Neural cell (in vitro differentiated cells): ENCODE measurements around the gene RELCH.

Source experiments
- CTCF ChIP-seq: fragments of 450-650 bp; IDR thresholded peaks from 2 replicates; pipeline ENCODE4 v1.5.1; 2014; ENCODE audit warnings: antibody characterized with exemption, mild to moderate bottlenecking, moderate library complexity; ENCODE audit not compliant: poor library complexity, severe bottlenecking
- EZH2 ChIP-seq: fragments of 200-600, 300-800 bp; shearing (Covaris generic), sonication (generic); IDR thresholded peaks from 2 replicates; pipeline ENCODE4 v1.6.1; 2014; ENCODE audit warnings: antibody characterized with exemption, low read length, borderline replicate concordance, mild to moderate bottlenecking; ENCODE audit not compliant: insufficient read depth, poor library complexity, severe bottlenecking
- POLR2AphosphoS5 ChIP-seq: IDR thresholded peaks from 2 replicates; pipeline ENCODE4 v1.6.1; 2012
- RAD21 ChIP-seq: fragments of 450-650 bp; conservative IDR thresholded peaks from 2 replicates; pipeline ENCODE4 v1.6.1; 2014; ENCODE audit warnings: antibody characterized with exemption, mild to moderate bottlenecking, moderate library complexity
- REST ChIP-seq: IDR thresholded peaks from 2 replicates; pipeline ENCODE4 v1.6.1; 2012; ENCODE audit warnings: borderline replicate concordance

- TF ChIP-seq REST (no peak), EZH2 (no peak), POLR2AphosphoS5 (no peak), CTCF (no peak), RAD21 (no peak)
Observed at GRCh38 chr18:62224229-62224628, 37.2 kb downstream of the RELCH start.
